ENCODE measurements around the gene ACOT7.

The ACOT7 gene

GRCh38 chr1:6424000-6424565, 30.5 kb upstream of the ACOT7 start:
- DNase-seq, result no peak

GRCh38 chr1:6423321-6423999, 29.9 kb upstream of the ACOT7 start:
- DNase-seq, result peak; percentile 67

GRCh38 chr1:6421266-6421665, 27.7 kb upstream of the ACOT7 start:
- DNase-seq, result no peak

- peak; percentile 15 for DNase-seq
These were observed 27.0 kb upstream of the ACOT7 start for GRCh38 chr1:6420454-6421042.

GRCh38 chr1:6419804-6420453, 26.4 kb upstream of the ACOT7 start, which contains the start of gene HES2:
Gene HES2, minus strand, starts transcription at chr1:6419919. Its CDS starts 99 bp downstream, at chr1:6419820.
- DNase-seq, result no peak

- no peak for DNase-seq
These were observed 25.8 kb upstream of the ACOT7 start for GRCh38 chr1:6419397-6419803.

- no peak for DNase-seq
These were observed 25.3 kb upstream of the ACOT7 start for GRCh38 chr1:6418668-6419396.

GRCh38 chr1:6417961-6418667, 24.5 kb upstream of the ACOT7 start:
- DNase-seq, result no peak

GRCh38 chr1:6416906-6417305, 23.3 kb upstream of the ACOT7 start:
- DNase-seq, result no peak

- no peak for DNase-seq
These were observed 22.7 kb upstream of the ACOT7 start for GRCh38 chr1:6416295-6416656.

- DNase-seq, result no peak
These were observed 21.5 kb upstream of the ACOT7 start for GRCh38 chr1:6414881-6415626.

GRCh38 chr1:6414443-6414844, 20.9 kb upstream of the ACOT7 start:
- DNase-seq, result peak; percentile 53

GRCh38 chr1:6412896-6413295, 19.3 kb upstream of the ACOT7 start:
- no peak for DNase-seq

- no peak for DNase-seq
These were observed 16.8 kb upstream of the ACOT7 start for GRCh38 chr1:6410248-6410893.

GRCh38 chr1:6409733-6410132, 16.2 kb upstream of the ACOT7 start:
- DNase-seq, result no peak

GRCh38 chr1:6409053-6409452, 15.5 kb upstream of the ACOT7 start:
- DNase-seq, result no peak

GRCh38 chr1:6408023-6408422, 14.5 kb upstream of the ACOT7 start:
- no peak for DNase-seq

GRCh38 chr1:6401673-6402072, 8.1 kb upstream of the ACOT7 start:
- DNase-seq, result no peak

- DNase-seq, result no peak
These were observed 5.7 kb upstream of the ACOT7 start for GRCh38 chr1:6399294-6399693.

GRCh38 chr1:6397844-6398441, 4.4 kb upstream of the ACOT7 start:
- no peak for DNase-seq

- DNase-seq, result no peak
These were observed 3.4 kb upstream of the ACOT7 start for GRCh38 chr1:6396998-6397397.
